ENCODE results near the gene AGAP2.

AGAP2 gene

DNA sequence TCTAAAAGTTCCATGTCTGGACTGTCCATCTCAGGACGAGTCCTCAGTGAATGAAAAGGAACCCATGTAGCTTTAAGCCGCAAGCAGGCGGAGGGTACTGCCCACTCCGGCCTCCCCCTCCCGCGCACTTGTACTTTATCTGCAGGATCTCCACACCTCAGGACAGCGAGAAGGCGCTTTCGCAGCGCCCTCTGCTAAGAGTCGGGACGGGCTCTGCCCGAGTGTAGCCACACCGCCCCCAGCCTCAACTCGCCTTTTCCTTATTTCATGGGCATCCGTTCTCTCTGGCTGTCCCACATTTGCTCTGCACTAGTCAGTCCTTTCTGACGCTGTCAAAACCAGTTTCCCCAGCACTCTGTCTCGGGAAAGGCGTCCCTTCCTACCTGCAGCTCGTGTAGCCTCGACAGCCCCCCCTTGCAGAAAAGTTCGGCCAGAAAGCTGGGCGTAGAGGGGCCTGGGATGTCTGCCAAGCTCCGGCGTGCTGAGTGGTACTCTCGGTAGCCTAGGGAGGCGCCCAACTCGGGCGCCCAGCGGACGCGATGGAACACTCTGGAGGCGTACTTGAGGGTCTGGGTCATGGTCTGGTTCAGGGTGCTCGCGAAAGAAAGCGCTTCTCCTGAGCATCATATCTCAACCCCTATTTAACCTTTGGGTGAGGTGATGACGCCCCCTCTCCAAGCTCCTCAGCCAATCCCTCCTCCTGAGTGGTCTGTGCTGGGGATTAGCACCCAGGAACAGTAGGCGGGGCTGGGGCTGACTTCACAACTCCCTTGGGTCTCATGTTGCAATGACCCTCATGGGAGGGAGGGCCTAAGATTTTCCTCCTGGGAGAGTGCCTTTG lies 28.1 kb upstream of the AGAP2 start, which contains the start of gene CYP27B1:
CYP27B1 (minus strand) TSS at position 615 of the 841 bp plus-strand sequence; CDS start at position 578, 37 bp downstream.
- no peak for FAIRE-seq

DNA sequence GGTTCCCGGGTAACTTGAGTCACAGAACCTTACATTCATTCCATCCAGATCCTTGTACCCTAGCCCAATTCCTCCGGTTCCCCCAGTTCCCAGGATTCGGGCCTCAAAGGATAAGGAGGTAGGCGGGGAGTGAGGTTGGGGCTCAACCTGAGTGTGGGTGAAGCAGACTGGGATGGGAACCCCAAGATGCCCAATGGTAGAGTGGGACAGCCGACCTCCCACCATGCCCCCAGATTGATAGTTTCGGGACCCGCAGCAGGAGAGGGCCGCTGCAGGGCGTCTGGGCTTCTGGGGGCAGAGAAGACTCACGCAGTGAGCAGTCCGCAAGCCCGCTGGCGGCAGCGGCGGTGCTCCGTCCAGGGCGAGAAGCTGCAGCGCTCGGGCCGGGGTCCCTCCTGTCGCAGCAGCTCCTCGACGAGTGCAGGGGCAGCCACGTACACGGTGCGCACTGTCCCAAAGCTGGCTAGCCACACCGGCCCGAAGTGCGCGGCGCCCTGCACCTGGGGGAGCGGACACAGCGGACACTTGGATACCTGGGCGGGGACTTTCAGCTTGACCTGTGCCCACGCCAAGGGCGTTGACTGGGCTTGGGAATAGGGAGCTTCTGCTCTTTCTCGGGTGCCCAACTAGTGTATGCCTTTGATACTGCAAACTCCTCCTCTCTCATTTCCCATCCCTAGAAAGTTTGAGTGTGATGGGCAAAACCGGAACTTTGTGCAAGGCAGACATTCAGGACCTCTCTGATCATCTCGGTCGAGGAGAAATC lies 27.3 kb upstream of the AGAP2 start:
- FAIRE-seq, result no peak

DNA sequence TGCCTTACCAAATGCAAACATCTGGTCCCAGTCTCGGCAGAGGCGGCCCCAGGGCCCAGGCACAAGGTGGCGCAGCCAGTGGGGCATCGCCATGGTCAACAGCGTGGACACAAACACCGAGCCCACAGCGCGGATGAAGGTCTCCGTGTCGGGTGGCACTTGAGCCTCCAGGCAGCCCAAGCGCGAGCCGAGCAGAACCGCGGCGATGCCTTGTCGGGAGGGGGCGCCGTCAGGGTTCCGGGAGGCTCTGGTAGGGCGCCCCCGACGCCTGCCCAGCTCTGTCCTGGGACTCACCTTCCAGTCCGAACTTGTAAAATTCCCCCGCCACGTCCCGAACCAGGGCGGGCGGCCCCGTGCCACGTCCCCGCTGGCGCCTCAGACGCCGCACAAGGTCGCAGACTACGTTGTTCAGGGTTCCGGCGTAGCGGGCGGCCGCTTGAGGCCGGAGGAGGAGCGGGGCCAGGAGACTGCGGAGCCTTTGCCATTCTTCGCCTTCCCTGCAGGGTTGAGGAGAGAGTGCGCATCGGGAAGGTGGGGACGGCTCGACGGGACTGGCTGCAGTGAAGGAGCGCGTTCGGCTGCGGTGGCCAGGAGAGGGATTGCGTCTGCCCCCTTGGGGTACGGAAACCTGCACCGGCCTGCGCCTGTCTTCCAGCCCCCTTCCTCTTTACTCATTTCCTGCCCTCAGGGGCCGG lies 26.6 kb upstream of the AGAP2 start:
- FAIRE-seq, result no peak

DNA sequence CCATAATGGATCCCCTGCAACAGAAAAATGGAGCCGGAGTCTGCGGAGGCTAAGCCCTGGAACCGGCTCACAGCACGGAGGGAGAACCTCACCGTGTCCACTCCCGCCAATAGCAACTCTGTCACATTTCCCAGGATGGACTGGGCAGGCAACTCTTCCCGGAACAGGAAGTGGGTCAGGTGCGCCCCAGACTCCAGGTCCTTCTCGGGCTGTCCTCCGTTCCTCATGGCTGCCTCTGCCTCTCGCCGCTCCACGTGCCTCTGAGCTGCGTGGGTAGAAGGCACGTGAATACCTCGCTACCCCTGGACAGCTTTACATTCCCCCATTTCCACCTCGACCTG lies 26.1 kb upstream of the AGAP2 start:
- no peak for FAIRE-seq

DNA sequence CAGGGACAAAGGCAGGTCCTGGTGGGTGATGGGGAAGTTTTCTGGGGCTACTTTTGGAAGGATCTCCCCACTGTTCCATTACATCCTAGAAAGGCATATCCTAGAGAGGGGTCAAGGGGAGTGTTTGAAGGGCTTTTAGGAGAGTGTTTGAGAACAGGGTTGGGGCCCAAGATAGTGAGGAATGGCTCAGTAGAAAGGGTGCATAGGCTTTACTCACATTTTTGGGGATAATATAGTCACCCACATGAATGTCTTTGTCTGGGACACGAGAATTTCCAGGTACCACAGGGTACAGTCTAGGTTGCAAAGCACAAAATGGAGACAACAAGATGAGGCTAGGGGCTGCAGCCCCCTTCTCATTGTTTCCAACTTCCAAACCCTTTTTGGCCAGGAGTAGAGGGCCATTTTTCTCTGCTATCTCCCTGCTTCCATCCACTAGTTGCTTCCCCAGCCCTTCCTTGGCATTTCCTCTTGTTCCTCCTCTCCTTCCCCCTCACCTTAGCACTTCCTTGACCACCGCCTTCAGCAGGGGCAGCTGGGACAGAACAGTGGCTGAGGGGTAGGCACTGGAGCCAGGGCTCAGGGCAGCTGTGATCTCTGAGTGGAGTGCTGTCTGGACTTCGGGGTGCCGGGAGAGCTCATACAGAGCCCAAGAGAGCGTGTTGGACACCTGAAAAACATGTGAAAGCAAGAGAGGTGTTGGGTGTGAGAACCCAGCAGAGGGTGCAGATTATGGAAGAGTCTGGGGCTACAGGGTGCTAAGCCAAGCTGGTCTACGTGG lies 25.5 kb upstream of the AGAP2 start:
- FAIRE-seq, result no peak

DNA sequence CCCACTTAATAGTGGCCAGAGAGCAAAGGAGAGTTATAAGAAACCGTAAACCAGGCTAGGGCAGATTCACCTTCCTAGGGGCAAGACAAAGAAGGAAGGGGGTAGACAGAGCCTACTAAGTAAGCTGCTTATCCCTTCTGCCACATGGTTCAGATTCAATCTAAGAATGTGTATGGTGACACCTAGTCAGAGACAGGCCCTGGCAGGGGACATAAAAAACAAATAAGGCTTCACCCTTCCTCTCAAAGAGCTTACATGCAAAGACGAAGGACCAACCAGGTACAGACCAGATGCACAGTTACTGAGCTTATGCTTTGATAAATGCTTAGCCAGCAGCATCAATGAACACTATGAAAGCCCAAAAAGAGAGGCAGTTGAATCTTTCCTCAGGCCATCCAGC lies 23.9 kb upstream of the AGAP2 start:
- no peak for FAIRE-seq

DNA sequence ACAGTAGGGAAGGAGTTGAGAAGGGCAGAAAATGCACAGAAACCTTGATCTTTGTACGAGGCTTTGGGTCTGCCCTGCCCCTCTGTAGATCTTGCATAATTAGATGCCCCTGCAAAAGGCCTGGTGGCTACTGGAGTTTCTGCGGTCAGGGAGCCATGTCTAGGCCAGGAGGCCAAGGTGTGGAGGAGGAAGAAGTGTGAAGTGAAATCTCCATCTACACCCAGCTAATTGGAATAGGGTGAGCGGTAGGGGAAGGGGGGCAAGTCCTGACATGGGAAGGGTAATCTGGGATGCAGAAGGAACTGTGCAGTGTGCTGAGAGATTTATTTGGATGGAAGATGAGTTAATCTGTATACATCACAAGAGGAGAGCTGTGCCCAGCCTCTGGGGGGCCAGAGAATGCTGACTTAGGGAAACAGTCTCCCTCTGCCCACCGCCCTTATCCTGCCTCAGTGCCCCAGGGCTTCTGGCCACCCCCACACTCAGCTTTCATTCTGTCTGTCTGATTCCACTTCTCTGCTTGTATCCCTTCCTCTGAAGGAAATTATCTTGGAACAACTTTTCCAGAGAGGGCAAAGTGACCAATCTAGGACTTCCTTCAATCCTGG lies 23.0 kb upstream of the AGAP2 start:
- no peak for FAIRE-seq

DNA sequence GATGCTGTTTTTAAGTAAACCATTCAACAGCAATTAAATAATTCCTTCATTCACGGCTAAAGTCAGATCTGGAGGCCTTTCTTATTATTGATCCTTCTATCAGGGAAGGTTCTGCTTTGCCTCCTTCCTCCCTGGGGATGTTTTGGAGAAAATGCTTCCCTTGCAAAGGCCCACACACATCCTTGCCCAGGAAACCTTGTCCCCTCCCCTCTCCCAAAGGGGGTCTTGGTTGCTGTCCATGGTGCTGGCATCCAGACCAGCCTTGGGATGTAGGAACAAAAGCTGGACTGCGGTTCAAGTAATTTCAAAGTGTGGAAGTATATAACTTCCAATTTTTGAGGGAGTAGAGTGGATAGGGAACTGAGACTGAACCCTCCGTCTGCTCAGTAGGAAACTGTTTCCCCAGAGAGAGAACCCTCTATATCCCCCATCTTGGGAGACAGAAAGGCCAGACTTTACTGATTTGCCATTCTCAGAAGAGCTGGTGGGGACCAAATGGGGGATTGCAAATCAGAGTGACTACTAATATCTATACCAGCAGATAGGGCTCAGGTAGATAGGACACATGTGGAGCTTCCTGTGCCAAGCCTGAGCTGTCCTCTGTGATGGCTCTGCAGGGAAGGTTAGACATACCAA lies 21.9 kb upstream of the AGAP2 start:
- FAIRE-seq, result no peak

DNA sequence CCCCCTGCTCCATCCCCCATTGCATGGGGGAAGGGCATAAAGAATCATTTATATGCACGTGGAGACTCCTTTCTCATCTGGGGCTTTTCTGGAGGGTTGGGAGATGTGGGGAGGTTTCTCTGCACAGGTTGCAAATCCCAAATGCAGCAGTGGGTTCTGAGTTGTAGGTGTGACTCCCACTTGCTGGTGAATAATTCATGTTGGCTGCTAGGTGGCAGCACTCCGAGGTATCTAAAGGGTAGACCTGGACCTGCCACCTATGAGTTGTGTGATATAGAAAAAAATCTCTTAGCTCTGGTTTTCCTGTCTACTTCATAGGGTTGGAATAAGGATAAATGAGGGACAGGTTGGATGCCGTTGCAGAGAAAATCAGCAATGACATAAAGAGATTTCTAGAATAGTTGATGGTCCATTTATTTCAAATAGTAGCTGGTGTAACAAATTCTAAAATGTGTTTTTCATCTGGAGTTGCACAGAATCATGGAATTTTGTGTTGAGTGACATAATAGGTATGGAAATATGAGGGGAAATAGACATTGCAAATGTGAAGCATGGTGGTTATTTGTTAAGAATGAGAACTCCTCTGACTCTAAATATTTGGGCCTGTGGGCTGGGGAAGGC lies 20.9 kb upstream of the AGAP2 start:
- no peak for FAIRE-seq

DNA sequence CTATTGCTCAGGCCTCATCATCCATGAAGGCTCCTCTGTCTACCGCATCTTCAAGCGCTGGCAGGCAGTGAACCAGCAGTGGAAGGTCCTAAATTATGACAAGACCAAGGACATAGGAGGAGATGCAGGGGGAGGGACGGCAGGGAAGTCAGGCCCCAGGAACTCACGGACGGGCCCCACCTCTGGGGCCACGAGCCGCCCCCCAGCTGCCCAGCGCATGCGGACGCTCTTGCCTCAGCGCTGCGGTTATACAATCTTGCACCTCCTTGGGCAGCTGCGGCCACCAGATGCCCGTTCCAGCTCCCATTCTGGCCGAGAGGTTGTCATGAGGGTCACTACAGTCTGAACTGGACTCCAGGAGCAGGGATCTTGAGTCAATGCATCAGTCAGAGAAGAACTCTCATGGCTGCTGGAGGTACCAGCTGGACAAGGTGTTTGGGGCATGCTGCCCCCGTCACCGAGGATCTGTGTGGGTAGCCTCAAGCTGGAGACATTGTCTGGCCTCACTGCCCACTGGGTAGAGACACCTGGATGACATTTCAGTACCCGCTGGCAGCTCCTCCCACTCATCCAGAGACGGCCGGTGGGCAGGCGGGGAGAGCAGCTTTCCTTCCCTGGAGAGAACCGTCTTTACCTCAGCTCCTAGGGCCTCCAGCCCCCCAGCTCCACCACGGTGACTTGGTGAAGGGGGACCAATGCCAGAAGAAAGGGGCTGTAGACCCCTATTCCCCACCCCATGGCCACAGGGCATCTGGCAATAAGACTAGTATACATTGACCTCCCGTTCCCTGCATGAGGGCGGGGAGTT lies 20.2 kb upstream of the AGAP2 start:
- FAIRE-seq, result no peak

DNA sequence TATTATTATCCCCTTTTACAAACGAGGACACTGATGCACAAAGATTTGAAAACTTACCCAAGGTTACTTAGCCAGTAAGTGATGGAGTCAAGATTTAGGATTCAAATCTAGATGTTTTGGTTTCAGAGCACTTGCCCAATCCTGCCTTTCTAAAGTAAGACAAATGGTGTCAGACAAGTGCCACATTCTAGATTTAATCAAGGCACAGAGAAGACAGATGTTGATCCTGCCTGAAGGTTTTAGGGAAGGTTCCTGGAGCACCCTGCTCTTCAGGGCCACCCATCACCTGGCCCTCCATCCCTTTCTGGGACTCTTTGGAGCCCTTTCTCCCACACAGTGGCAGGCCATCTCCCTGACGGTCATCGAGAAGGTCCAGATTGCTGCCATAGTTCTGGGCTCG lies 19.2 kb upstream of the AGAP2 start:
- FAIRE-seq, result no peak

DNA sequence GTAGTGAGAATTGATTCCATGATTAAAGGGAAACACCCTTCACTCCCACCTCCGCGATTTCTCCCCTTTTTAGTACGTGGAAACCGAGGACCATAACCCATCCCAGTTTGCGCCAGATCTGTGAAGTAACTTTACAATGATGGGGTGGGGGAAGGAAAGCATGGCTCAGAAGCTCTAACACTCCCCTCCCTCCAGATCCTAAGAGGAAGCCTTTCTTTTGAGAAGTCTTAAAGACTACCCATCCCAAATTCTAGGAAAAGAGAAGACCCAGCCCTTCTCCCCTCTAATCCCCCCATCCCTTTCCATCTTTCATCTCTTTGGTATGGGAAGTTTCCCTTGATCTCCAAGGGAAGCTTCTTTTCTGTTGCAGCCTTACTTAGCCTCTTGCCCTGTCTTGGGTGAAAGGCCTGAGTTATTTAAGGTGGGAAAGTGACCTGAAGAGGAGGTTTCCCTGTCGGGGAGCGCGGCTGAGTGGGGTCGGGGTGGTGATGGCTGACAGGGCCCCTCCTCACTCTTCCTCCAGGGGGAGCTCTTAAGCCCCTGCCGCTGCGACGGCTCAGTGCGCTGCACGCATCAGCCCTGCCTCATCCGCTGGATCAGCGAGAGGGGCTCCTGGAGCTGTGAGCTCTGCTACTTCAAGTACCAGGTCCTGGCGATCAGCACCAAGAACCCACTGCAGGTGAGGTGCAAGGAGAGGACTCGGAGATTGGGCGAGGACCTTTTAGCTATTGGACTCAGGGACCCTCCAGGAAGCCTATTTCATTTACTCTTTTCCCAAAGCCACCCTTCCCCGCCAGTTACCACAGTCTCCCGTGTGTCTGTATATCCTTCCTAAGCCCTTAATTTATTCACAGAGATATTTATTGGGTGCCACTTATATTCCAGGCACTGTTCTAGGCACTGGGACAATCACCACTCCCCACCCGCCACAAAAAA lies 18.1 kb upstream of the AGAP2 start:
- no peak for FAIRE-seq

DNA sequence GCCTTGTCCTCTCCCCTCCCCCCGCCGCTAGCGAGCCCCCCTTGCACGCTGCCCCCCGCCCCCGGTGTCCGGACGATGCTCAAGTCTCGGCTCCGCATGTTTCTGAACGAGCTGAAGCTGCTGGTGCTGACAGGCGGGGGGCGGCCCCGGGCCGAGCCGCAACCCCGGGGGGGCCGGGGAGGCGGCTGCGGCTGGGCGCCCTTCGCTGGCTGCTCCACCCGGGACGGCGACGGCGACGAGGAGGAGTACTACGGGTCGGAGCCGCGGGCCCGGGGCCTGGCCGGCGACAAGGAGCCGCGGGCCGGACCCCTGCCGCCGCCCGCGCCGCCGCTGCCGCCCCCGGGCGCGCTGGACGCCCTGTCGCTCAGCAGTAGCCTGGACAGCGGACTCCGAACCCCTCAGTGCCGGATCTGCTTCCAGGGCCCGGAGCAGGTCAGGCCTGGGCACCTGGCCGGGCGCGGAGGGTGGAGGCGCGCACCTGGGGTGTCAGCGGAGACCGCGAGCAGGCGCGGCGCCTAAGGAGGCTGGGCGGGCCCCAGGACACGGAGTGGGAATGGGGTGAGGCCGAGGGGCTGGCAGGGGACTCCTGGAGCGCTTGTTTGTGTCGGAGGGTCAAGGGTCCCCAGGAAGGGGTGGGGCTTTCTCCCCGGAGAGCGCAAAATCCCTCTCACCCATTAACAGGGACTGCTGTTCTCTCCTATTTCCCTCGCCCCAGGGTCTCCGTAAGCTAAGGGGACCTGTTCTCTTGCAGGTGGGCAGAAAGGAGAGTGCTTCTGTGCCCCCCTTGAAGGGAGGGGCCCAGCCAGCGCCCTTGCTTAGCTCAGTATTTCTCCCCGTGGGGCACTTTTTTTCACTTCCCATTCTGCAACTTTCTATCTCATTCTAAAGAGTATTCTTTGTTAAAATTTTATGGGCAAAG lies 17.2 kb upstream of the AGAP2 start:
- no peak for FAIRE-seq

DNA sequence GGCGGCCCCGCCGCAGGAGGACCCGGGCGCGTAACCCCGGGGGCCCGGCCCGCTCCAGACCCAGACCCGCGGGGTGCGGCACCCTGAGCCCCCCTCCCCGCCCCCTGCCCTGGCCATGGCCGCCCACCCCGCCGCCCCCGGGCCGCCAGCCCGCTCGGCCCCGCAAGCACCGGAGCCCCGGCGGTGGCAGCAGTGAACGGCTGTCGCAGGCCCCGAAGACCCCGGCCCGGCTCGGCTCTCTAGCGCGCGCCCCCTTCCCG lies 16.6 kb upstream of the AGAP2 start:
- no peak for FAIRE-seq

DNA sequence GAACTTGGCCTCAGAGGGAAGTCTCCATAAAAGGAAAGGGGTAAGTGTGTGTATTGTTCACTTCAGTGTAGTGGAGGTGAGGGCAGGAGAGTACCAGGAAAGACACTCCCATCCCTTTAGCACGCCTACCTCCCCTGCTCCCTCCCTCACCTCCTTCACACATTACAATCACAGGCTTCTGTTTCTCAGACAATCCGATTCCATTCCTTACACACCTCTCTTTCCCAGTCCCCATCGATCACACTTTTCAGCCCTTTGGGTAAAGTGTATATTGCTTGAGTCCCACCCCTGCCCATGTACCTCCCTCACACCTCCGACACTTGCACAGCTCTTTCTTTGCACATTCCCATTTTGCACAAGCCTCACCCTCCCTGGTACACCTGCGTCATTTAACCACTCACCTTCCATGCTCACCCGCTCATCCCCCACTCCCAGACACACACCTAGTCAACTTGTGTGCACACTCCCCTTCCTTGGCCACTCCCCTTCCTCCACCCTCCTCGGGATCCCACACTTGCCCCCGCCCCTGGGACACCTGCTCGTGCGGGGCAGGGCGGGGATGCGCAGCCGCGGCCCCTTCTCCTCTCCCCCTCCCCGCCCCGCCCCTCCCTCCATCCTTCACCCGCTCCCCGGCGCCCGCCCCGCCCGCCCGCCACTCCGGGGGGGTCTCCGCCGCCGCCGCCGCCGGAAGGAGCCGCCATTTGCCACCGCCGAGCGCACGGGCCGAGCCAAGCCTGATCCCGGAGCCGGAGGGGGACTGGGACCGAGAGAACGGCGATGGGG lies 16.1 kb upstream of the AGAP2 start, which contains the start of gene MARCHF9:
MARCHF9 (plus strand) TSS at position 693 of the 783 bp plus-strand sequence. CDS start 426 bp downstream, outside the sequence.
- FAIRE-seq, result no peak

DNA sequence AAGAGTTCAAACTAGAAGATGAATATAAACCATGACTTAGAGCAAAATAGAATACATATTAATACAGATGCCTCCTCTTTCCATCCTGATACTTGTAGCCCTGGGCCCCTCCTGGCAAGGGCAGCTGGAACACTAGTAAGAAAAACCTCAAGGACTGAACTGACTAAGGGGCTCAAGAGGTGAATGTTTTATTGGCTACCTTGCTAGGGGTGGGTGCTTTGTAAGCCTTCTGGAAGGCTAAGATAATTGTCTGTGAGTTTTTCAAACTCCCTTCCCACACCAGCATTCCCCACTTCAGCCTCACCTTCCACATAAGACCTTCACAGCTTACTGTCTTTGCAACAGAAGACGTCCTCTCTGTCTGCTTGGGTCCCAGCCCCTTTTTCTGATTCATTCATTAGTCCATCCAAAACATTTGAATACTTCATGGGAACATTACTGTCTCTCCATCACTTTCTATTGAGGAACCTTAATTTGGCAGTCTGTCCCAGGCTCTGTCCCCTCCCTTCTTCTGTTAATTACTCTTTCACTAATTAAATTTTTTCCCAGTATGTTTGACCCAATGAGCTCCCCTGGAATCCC lies 15.3 kb upstream of the AGAP2 start:
- no peak for FAIRE-seq

DNA sequence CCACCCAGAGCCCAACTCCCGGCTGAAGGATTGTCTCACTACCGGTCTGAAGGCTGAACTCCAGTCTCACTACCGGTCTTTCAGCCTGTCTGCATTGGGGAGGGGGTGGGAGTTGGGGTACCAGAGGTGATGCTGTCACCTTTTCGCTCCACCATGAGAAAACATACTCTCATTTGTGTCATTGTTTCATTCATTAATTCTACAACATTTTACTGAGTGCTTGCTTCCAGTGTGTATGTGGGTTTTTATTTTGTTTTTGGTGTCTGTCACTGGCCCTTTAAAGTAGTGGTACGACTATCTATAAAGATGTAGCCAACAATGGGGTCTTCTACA lies 14.1 kb upstream of the AGAP2 start:
- FAIRE-seq, result no peak
